NCI-H510A (cell line): ENCODE results near the gene TOPORS.
A peak's percentile ranks its signal among the peaks of the same experiment; 100 is the strongest.
"Not testable (repeated sequence)": the region's sequence is repeated elsewhere in the genome, so short reads cannot be mapped to it uniquely, and the experiment has no call there.

Experiments
- DNase-seq: peaks from one replicate; lab custom pipeline; 2025; lab: John Stamatoyannopoulos, UW

Gene TOPORS

GRCh38 chr9:32565967-32566366 lies 13.6 kb upstream of the TOPORS start:
- DNase-seq, result no peak

GRCh38 chr9:32558408-32558934 lies 6.1 kb upstream of the TOPORS start:
- no peak for DNase-seq

GRCh38 chr9:32554591-32554990 lies 2.2 kb upstream of the TOPORS start:
- DNase-seq, result no peak

GRCh38 chr9:32554107-32554506 lies 1.7 kb upstream of the TOPORS start:
- DNase-seq, result no peak

GRCh38 chr9:32551276-32552051 lies 922 bp downstream of the TOPORS start:
- no peak for DNase-seq

- DNase-seq, result peak; percentile 60
Observed at GRCh38 chr9:32550562-32551275, 1.7 kb downstream of the TOPORS start.

GRCh38 chr9:32550150-32550561 lies 2.2 kb downstream of the TOPORS start:
- DNase-seq, result no peak

- not testable (repeated sequence) for DNase-seq
Observed at GRCh38 chr9:32548213-32548612, 4.2 kb downstream of the TOPORS start.

GRCh38 chr9:32545884-32546283 lies 6.5 kb downstream of the TOPORS start:
- no peak for DNase-seq

- DNase-seq, result no peak
Observed at GRCh38 chr9:32543047-32543446, 9.3 kb downstream of the TOPORS start.

GRCh38 chr9:32533816-32534215 lies 18.6 kb downstream of the TOPORS start:
- no peak for DNase-seq

GRCh38 chr9:32533336-32533735 lies 19.1 kb downstream of the TOPORS start:
- no peak for DNase-seq

GRCh38 chr9:32526707-32527048 lies 25.7 kb downstream of the TOPORS start:
- DNase-seq, result no peak

- peak; percentile 69 for DNase-seq
Observed at GRCh38 chr9:32526041-32526706, 26.2 kb downstream of the TOPORS start, which contains the start of gene RIGI. RIGI (minus strand) TSS chr9:32526196; CDS start chr9:32526166, 30 bp downstream.

- DNase-seq, result no peak
Observed at GRCh38 chr9:32525709-32526030, 26.7 kb downstream of the TOPORS start.

GRCh38 chr9:32524892-32525708 lies 27.3 kb downstream of the TOPORS start:
- DNase-seq, result peak; percentile 23

- not testable (repeated sequence) for DNase-seq
Observed at GRCh38 chr9:32524558-32524891, 27.9 kb downstream of the TOPORS start.

GRCh38 chr9:32523910-32524309 lies 28.5 kb downstream of the TOPORS start:
- DNase-seq, result no peak

GRCh38 chr9:32518276-32518675 lies 34.1 kb downstream of the TOPORS start:
- no peak for DNase-seq

- no peak for DNase-seq
Observed at GRCh38 chr9:32516241-32516640, 36.1 kb downstream of the TOPORS start.

- peak; percentile 13 for DNase-seq
Observed at GRCh38 chr9:32508728-32509127, 43.7 kb downstream of the TOPORS start.

GRCh38 chr9:32503008-32503407 lies 49.4 kb downstream of the TOPORS start:
- no peak for DNase-seq
